ENCODE data around the gene IL24. TPM values are rescaled to one million over a fixed set of nuclear protein-coding genes. Genes with fewer than 3 reads are reported as not detected.

Gene IL24
- total RNA-seq, 6 donors from 2014 or later: 0.24 TPM; not detected in 5

DNA sequence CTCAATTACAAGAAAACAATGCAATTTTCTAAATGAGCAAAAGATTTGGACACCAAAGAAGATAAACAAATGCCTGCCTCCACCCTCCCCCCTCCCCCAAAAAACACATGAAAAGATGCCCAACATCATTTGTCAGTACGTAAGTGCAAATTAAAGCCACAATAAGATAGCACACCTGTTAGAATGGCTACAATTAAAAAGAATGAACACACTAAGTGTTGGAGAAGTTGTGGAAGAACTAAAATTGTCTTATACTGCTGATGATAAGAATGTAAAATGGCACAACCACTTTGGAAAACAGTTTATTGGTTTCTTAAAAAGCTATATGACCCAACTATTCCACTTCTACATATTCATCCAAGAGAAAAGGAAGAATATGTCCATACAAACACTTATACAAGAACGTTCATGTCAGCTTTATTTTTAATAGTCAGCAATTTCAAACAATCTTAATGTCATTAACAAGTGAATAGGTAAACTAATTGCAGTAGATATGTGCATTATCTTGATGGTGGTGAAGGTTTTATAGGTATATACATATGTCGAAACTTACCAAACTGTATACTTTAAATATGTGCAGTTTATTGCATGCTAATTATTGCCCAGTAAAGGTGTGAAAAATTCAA, 21.4 kb upstream of the IL24 start:
- Histone ChIP-seq H3K27me3 (no peaks in the 10 kb centered on the region), H3K27ac (no peak overlapping the region), H3K4me3 (no peak overlapping the region), H3K36me3 (no peaks in the 10 kb centered on the region), H3K4me1 (peaks cover 0 to 3% (median 0%) of the 10 kb centered on the region in 4 donors), H3K9me3 (peaks cover 0 to 8% (median 5%) of the 10 kb centered on the region in 4 donors)
- no peak for DNase-seq
- TF ChIP-seq POLR2A (IDR thresholded peaks at IDR 0.05): no peak
- TF ChIP-seq POLR2AphosphoS5 (IDR thresholded peaks at IDR 0.05): no peak
- TF ChIP-seq, protein P1, sequence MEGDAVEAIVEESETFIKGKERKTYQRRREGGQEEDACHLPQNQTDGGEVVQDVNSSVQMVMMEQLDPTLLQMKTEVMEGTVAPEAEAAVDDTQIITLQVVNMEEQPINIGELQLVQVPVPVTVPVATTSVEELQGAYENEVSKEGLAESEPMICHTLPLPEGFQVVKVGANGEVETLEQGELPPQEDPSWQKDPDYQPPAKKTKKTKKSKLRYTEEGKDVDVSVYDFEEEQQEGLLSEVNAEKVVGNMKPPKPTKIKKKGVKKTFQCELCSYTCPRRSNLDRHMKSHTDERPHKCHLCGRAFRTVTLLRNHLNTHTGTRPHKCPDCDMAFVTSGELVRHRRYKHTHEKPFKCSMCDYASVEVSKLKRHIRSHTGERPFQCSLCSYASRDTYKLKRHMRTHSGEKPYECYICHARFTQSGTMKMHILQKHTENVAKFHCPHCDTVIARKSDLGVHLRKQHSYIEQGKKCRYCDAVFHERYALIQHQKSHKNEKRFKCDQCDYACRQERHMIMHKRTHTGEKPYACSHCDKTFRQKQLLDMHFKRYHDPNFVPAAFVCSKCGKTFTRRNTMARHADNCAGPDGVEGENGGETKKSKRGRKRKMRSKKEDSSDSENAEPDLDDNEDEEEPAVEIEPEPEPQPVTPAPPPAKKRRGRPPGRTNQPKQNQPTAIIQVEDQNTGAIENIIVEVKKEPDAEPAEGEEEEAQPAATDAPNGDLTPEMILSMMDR (IDR thresholded peaks at IDR 0.05): no peak
- no peak for TF ChIP-seq EP300 (IDR thresholded peaks at IDR 0.05)
- WGBS, 2 donors: 82 to 84% methylated on average over 3 of the region's 3 CpGs
- no peak for ATAC-seq (ENCODE audit: low FRiP score in 2 of 2)

DNA sequence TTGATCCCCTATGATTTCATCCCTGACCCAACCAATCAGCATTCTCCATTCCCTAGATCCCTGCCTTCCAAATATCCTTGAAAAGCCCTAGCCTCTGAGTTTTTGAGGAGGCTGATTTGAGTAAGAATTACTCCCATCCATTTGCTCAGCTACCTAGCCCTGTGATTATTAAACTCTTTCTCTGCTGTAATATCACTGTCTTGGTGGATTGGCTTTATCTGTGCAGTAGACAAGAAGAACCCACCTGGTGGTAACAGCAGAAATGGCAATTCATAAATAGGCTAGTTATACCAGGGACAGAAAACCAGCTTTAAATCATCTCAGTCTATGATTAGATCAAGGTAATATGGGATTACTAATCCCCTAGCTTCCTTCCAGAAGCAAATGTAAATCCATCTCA, 18.8 kb upstream of the IL24 start:
- no peaks in the 10 kb centered on the region for H3K27me3 ChIP-seq
- H3K4me1 ChIP-seq: peaks cover 0 to under 1% (median 0%) of the 10 kb centered on the region in 4 donors
- ATAC-seq (ENCODE audit: low FRiP score in 2 of 2): no peak
- H3K9me3 ChIP-seq: peaks cover 0 to 8% (median 5%) of the 10 kb centered on the region in 4 donors
- no peaks in the 10 kb centered on the region for H3K36me3 ChIP-seq
- no peak overlapping the region for H3K27ac ChIP-seq
- no peak for DNase-seq
- no peak overlapping the region for H3K4me3 ChIP-seq
- TF ChIP-seq, protein P1 (IDR thresholded peaks at IDR 0.05): no peak
- TF ChIP-seq POLR2AphosphoS5 (IDR thresholded peaks at IDR 0.05) (no peak), EP300 (IDR thresholded peaks at IDR 0.05) (no peak), POLR2A (IDR thresholded peaks at IDR 0.05) (no peak)

DNA sequence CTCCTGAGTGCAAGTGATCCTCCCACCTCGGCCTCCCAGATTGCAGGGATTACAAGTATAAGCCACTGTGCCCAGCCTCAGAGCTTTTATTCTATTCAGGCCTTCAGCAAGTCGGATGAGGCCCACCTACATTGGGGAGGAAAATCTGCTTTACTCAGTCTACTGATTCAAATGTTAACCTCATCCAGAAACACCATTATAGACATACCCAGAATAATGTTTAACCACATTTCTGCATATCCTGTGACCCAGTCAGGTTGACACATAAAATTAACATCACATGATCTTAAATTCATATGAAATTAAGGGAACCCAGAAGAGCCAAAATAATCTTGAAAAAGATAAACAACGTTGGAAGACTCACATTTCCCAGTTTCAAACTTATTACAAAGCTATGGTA, 16.9 kb upstream of the IL24 start:
- 83 to 86% methylated on average over 3 of the region's 3 CpGs for whole genome bisulfite sequencing, 2 donors
- Histone ChIP-seq H3K9me3 (peaks cover 0 to 8% (median 5%) of the 10 kb centered on the region in 4 donors), H3K27me3 (no peaks in the 10 kb centered on the region), H3K4me1 (no peaks in the 10 kb centered on the region), H3K4me3 (no peak overlapping the region), H3K27ac (no peak overlapping the region), H3K36me3 (no peaks in the 10 kb centered on the region)
- ATAC-seq (ENCODE audit: low FRiP score in 2 of 2) (no peak), DNase-seq (no peak)
- no peak for TF ChIP-seq EP300 (IDR thresholded peaks at IDR 0.05)
- TF ChIP-seq POLR2A (IDR thresholded peaks at IDR 0.05): no peak
- TF ChIP-seq, protein P1 (IDR thresholded peaks at IDR 0.05): no peak
- no peak for TF ChIP-seq POLR2AphosphoS5 (IDR thresholded peaks at IDR 0.05)

DNA sequence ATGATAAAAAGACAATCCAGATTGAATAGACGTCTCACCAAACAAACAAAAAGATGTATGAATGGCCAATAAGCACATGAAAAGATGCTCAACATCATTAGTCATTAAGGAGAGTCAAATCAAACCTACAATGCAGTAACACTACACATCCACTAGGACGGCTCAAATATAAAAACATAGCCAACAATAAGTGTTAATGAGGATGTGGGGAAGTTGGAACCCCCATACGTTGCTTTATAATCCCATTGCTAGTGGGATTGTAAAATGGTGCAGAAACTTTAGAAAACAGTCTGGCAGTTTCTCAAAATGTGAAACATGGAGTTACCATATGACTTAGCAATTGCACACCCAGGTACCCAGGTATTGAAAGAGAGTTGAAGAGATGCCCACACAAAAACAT, 14.7 kb upstream of the IL24 start:
- 76 to 79% methylated on average over 3 of the region's 3 CpGs for WGBS, 2 donors
- ATAC-seq (ENCODE audit: low FRiP score in 2 of 2) (no peak), DNase-seq (no peak)
- no peaks in the 10 kb centered on the region for H3K4me1 ChIP-seq
- peaks cover 0 to 8% (median 5%) of the 10 kb centered on the region in 4 donors for H3K9me3 ChIP-seq
- H3K27ac ChIP-seq: no peak overlapping the region
- no peak overlapping the region for H3K4me3 ChIP-seq
- TF ChIP-seq POLR2AphosphoS5 (IDR thresholded peaks at IDR 0.05) (no peak), POLR2A (IDR thresholded peaks at IDR 0.05) (no peak), EP300 (IDR thresholded peaks at IDR 0.05) (no peak)
- TF ChIP-seq, protein P1 (IDR thresholded peaks at IDR 0.05): no peak
- H3K36me3 ChIP-seq: no peaks in the 10 kb centered on the region
- no peaks in the 10 kb centered on the region for H3K27me3 ChIP-seq

DNA sequence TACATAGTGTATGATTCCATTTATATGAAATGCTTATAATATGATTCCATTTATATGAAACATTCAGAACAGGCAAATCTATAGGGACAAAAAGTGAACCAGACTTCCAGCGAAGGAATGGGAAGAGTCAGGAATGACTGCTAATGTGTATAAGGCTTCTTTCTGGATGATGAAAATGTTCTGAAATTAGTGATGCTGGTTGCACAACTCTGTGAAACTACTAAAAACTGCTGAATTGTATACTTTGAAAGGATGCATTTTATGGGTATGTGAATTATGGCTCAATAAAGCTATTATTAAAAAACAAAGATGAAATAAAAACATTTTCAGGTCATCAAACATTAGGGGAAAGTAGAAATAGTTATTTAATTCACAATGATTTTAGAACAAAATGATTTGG, 14.1 kb upstream of the IL24 start:
- H3K9me3 ChIP-seq: peaks cover 0 to 6% (median 4%) of the 10 kb centered on the region in 4 donors
- no peaks in the 10 kb centered on the region for H3K4me1 ChIP-seq
- TF ChIP-seq POLR2A (IDR thresholded peaks at IDR 0.05) (no peak), EP300 (IDR thresholded peaks at IDR 0.05) (no peak), POLR2AphosphoS5 (IDR thresholded peaks at IDR 0.05) (no peak)
- TF ChIP-seq, protein P1 (IDR thresholded peaks at IDR 0.05): no peak
- ATAC-seq (ENCODE audit: low FRiP score in 2 of 2): no peak
- 97 to 100% methylated on average over 1 of the region's 1 CpG for WGBS, 2 donors
- DNase-seq: no peak
- H3K4me3 ChIP-seq: no peak overlapping the region
- H3K27me3 ChIP-seq: no peaks in the 10 kb centered on the region
- no peak overlapping the region for H3K27ac ChIP-seq
- H3K36me3 ChIP-seq: no peaks in the 10 kb centered on the region

Measured in upper lobe of left lung (tissue), 6 donors.